CD4-positive, alpha-beta T cell (primary cell): Measurements from ENCODE around the gene DGKI. TPM values are rescaled to one million over a fixed set of nuclear protein-coding genes. Genes with fewer than 3 reads are reported as not detected.

Source experiments
- ATAC-seq: fragments of 200-7000 bp; cut with Tn5 transposase; one replicate; pipeline ENCODE4 v1.10.0; 2022; ENCODE audit warnings: mild to moderate bottlenecking; ENCODE audit not compliant: poor library complexity
- CTCF ChIA-PET: fragments of 350-600 bp; sonication (Branson Sonifier 250); formaldehyde crosslinking; loops from one replicate; lab custom pipeline; 2021; ENCODE audit warnings: antibody characterized with exemption, inconsistent platforms; lab: Charles Lee
- POLR2A ChIA-PET: fragments of 350-600 bp; sonication (Branson Sonifier 250); formaldehyde crosslinking; loops from one replicate; lab custom pipeline; 2021; ENCODE audit warnings: antibody characterized with exemption, inconsistent platforms; lab: Charles Lee
- DNase-seq, 14 experiments: peaks; one replicate each; pipeline ENCODE4 v3.0.0-alpha.2; 2013 to 2020; ENCODE audit warnings: mixed read lengths in 2 of 14
- H3K27ac ChIP-seq, 2 donors: one replicate each; pipeline versions ENCODE4 v1.5.1 to v1.7.0; 2013; ENCODE audit warnings: low read length in 2 of 2, low read depth in 1 of 2, mild to moderate bottlenecking in 1 of 2
- H3K27me3 ChIP-seq, 2 experiments: 1 replicate in 1 of 2; 2 replicates in 1 of 2; pipeline versions ENCODE4 v1.6.1 to v1.7.0; 2013; ENCODE audit warnings: low read length in 2 of 2, control low read depth in 1 of 2, mild to moderate bottlenecking in 1 of 2, moderate library complexity in 1 of 2; ENCODE audit not compliant: insufficient read depth in 2 of 2, control insufficient read depth in 1 of 2
- H3K36me3 ChIP-seq: one replicate; pipeline ENCODE4 v1.6.1; 2013; ENCODE audit warnings: low read length, control low read depth; ENCODE audit not compliant: insufficient read depth
- H3K4me1 ChIP-seq: one replicate; pipeline ENCODE4 v1.6.1; 2013; ENCODE audit warnings: low read length, control low read depth; ENCODE audit not compliant: insufficient read depth
- H3K4me3 ChIP-seq: one replicate; pipeline ENCODE4 v1.5.1; 2013; ENCODE audit warnings: mild to moderate bottlenecking, low read length, moderate library complexity
- H3K9me3 ChIP-seq, 2 experiments: 1 replicate in 1 of 2; 2 replicates in 1 of 2; pipeline versions ENCODE4 v1.6.1 to v1.7.0; 2013; ENCODE audit warnings: low read length in 2 of 2, mild to moderate bottlenecking in 2 of 2, control low read depth in 1 of 2, moderate library complexity in 1 of 2; ENCODE audit not compliant: control insufficient read depth in 1 of 2, insufficient read depth in 1 of 2
- H3K27ac Mint-ChIP-seq: one replicate; pipeline ENCODE4 v1.8.0; 2020; ENCODE audit warnings: mixed read lengths
- H3K27me3 Mint-ChIP-seq: one replicate; pipeline ENCODE4 v1.8.0; 2021; ENCODE audit warnings: mixed read lengths
- H3K36me3 Mint-ChIP-seq: one replicate; pipeline ENCODE4 v1.8.0; 2021; ENCODE audit warnings: low read depth, mixed read lengths
- H3K4me1 Mint-ChIP-seq: one replicate; pipeline ENCODE4 v1.8.0; 2021; ENCODE audit warnings: low read depth, mixed read lengths
- H3K4me3 Mint-ChIP-seq: one replicate; pipeline ENCODE4 v1.8.0; 2020; ENCODE audit warnings: mild to moderate bottlenecking, mixed read lengths
- H3K9me3 Mint-ChIP-seq: one replicate; pipeline ENCODE4 v1.8.0; 2020; ENCODE audit warnings: mixed read lengths
- intact Hi-C, 2 experiments: fragments of 100-400 bp; cut with DNase I in 1 of 2; cut with micrococcal nuclease in 1 of 2; formaldehyde crosslinking; loops; one replicate each; pipeline versions ENCODE4 v1.15.1 to v1.9.0; 2023 to 2025; cut with DNase I, micrococcal nuclease
- total RNA-seq, 174 experiments: library from RNA in 2 of 174; stranded (reverse) in 2 of 174; gene quantifications; one replicate each; pipeline ENCODE4 v1.2.3 and lab custom pipeline; 2021 to 2026
- TF ChIP-seq, protein P1 (sequence below): fragments of 200-600 bp; IDR thresholded peaks from one replicate; pipeline ENCODE4 v1.8.0; 2022; ENCODE audit warnings: antibody characterized with exemption, mild to moderate bottlenecking

Gene DGKI
- total RNA-seq, 2 experiments from 2014 or later = not detected

DNA sequence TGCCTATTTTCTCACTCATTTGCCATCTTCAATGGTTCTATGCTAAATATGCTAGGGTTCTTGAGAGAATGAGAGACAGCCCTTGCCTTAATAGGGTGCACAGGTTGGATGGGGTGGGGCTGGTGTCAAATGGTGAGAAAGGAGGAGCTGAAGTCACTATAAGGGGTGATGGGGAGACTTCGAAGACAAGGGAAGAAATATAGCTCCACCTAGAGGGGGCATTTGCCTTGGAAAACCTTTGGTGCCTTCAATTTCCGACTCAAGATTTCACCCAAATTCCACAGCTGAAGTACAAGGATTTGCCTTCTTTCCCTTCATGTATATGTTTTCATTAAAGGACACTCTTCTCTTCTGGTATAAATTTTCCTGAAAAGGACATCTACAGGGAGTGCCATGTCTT lies 508.9 kb downstream of the DGKI start:
- Mint-ChIP-seq H3K27me3 (peaks cover 6% of the 10 kb centered on the region), H3K4me1 (no peaks in the 10 kb centered on the region), H3K36me3 (no peaks in the 10 kb centered on the region), H3K27ac (no peak overlapping the region), H3K4me3 (no peak overlapping the region), H3K9me3 (peaks cover 7% of the 10 kb centered on the region)
- Histone ChIP-seq H3K27ac (no peak overlapping the region), H3K4me3 (no peak overlapping the region), H3K36me3 (no peaks in the 10 kb centered on the region), H3K9me3 (no peaks in the 10 kb centered on the region), H3K4me1 (no peaks in the 10 kb centered on the region), H3K27me3 (no peaks in the 10 kb centered on the region)
- ATAC-seq = no peak
- ChIA-PET CTCF (no interaction called here), POLR2A (no interaction called here)
- intact Hi-C loops = no loop called here
- TF ChIP-seq, protein P1, sequence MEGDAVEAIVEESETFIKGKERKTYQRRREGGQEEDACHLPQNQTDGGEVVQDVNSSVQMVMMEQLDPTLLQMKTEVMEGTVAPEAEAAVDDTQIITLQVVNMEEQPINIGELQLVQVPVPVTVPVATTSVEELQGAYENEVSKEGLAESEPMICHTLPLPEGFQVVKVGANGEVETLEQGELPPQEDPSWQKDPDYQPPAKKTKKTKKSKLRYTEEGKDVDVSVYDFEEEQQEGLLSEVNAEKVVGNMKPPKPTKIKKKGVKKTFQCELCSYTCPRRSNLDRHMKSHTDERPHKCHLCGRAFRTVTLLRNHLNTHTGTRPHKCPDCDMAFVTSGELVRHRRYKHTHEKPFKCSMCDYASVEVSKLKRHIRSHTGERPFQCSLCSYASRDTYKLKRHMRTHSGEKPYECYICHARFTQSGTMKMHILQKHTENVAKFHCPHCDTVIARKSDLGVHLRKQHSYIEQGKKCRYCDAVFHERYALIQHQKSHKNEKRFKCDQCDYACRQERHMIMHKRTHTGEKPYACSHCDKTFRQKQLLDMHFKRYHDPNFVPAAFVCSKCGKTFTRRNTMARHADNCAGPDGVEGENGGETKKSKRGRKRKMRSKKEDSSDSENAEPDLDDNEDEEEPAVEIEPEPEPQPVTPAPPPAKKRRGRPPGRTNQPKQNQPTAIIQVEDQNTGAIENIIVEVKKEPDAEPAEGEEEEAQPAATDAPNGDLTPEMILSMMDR = no peak
- DNase-seq = no peak

DNA sequence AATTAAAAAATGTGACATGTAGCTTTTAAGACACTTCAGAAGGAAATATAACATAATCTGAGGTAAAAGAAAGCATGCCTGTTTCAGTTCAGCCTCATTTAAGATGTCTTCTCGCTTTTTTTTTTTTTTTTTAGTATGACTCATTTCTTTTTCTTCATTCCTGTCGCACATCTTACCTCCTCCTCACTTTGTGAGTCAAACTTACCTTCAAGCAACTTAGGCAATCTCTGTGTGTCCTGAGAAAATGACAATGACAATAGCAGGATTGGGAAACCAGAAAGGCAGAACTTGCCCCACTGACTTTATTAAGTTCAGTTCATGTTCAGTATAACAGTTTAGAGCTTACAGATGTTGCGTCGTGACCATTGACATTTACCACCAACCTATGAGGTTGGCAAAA lies 511.0 kb downstream of the DGKI start:
- DNase-seq (no peak), ATAC-seq (no peak)
- Histone ChIP-seq H3K27me3 (no peaks in the 10 kb centered on the region), H3K9me3 (no peaks in the 10 kb centered on the region), H3K36me3 (no peaks in the 10 kb centered on the region), H3K4me1 (no peaks in the 10 kb centered on the region), H3K4me3 (no peak overlapping the region), H3K27ac (no peak overlapping the region)
- Mint-ChIP-seq H3K36me3 (no peaks in the 10 kb centered on the region), H3K27me3 (no peaks in the 10 kb centered on the region), H3K9me3 (peaks cover 7% of the 10 kb centered on the region), H3K4me3 (no peak overlapping the region), H3K27ac (no peak overlapping the region), H3K4me1 (no peaks in the 10 kb centered on the region)
- ChIA-PET POLR2A (no interaction called here), CTCF (no interaction called here)
- TF ChIP-seq, protein P1 = no peak
- intact Hi-C loops = no loop called here

DNA sequence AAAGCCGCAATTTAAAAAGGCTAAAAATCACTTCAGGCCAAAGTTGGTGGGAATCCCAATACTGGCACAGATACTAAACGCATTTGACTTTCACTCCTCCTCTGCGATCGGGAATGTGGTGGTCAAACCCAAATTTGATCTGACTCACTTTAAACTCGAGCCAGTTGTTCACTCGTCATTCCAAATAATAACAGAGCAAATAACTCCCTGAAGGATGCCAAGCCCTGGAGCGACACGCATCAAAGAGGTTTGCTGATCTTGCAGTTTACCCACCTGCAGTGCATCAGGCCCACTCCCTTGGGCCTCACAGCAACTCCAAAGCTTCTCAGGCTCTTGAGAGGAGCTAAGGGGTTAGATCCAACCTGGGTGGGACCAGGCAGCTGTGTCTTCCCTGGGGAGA lies 515.4 kb downstream of the DGKI start:
- no peaks in the 10 kb centered on the region for H3K36me3 ChIP-seq
- Mint-ChIP-seq H3K27me3 (no peaks in the 10 kb centered on the region), H3K36me3 (no peaks in the 10 kb centered on the region), H3K4me1 (no peaks in the 10 kb centered on the region), H3K9me3 (peaks cover 2% of the 10 kb centered on the region), H3K27ac (no peak overlapping the region), H3K4me3 (no peak overlapping the region)
- H3K4me1 ChIP-seq = no peaks in the 10 kb centered on the region
- DNase-seq (no peak), ATAC-seq (no peak)
- no peak overlapping the region for H3K27ac ChIP-seq
- H3K4me3 ChIP-seq = no peak overlapping the region
- POLR2A ChIA-PET = no interaction called here
- CTCF ChIA-PET = no interaction called here
- TF ChIP-seq, protein P1 = no peak
- intact Hi-C loops = no loop called here
- H3K27me3 ChIP-seq = no peaks in the 10 kb centered on the region
- no peaks in the 10 kb centered on the region for H3K9me3 ChIP-seq

Other genes with a start within 250 kb of the DGKI start
- 10 to 100 TPM; 11.7 to 12.9 TPM for gene CREB3L2, start 155.1 kb upstream of the DGKI start, total RNA-seq
- not detected for gene AKR1D1, start 229.5 kb upstream of the DGKI start, total RNA-seq